HL-60 (cell line): ENCODE measurements around the gene RAD9A.
"Not testable (repeated sequence)": the region's sequence is repeated elsewhere in the genome, so short reads cannot be mapped to it uniquely, and the experiment has no call there.

Source experiments
- DNase-seq, 2 experiments: peaks; one replicate each; pipeline ENCODE4 v3.0.0-alpha.2; 2010 to 2020; ENCODE audit warnings: low read depth in 1 of 2, low spot score in 1 of 2
- H3K27ac ChIP-seq: fragments of 250-450 bp; sonication (Bioruptor Pico); replicated peaks from 2 replicates; pipeline ENCODE4 v1.5.1; 2020; ENCODE audit warnings: mild to moderate bottlenecking, moderate library complexity
- H3K27me3 ChIP-seq: fragments of 250-450 bp; sonication (Bioruptor Pico); 2 replicates; pipeline ENCODE4 v1.5.1; 2021; ENCODE audit warnings: mild to moderate bottlenecking, moderate library complexity; ENCODE audit not compliant: insufficient read depth, poor library complexity, severe bottlenecking
- H3K4me3 ChIP-seq: replicated peaks from 2 replicates; pipeline ENCODE4 v1.5.1; 2011; ENCODE audit warnings: mild to moderate bottlenecking, control low read depth, low read length; ENCODE audit not compliant: insufficient read depth
- CTCF ChIP-seq: IDR thresholded peaks from one replicate; pipeline ENCODE4 v1.5.1; 2011; ENCODE audit warnings: low read length, control low read depth, inconsistent platforms; ENCODE audit not compliant: insufficient read depth
- GABPA ChIP-seq: IDR thresholded peaks from 2 replicates; pipeline ENCODE4 v1.6.1; 2012; ENCODE audit warnings: low read depth
- POLR2AphosphoS5 ChIP-seq: IDR thresholded peaks from 2 replicates; pipeline ENCODE4 v1.6.1; 2012; ENCODE audit warnings: low read depth
- SPI1 ChIP-seq: IDR thresholded peaks from 2 replicates; pipeline ENCODE4 v1.6.1; 2012; ENCODE audit warnings: low read depth, mild to moderate bottlenecking, borderline replicate concordance
- TF ChIP-seq, protein P1 (sequence below): IDR thresholded peaks from 2 replicates; pipeline ENCODE4 v1.6.1; 2012; ENCODE audit warnings: low read depth; ENCODE audit not compliant: insufficient replicate concordance

Gene RAD9A

DNA sequence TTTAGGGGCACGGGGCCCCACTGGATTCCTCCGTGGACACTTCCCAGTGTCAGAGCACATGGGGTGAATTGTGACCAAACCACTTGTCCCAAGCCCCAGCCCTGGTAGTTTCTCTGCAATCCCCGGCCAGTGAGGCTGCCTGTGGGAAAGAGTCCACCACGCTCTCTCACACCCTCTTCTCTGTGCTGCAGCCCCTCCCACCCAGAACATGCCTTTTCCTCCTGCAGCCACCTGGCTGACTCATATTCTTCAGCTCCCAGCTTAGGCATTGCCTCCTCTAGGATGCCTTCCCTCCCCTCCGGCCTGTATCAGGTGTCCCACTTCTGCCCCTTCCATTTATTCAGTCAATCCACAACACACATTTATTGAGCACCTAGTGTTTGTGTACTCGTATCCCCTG, 31.1 kb downstream of the RAD9A start:
- Histone ChIP-seq H3K27me3 (no peaks in the 10 kb centered on the region), H3K4me3 (no peak overlapping the region), H3K27ac (no peak overlapping the region)
- no peak for DNase-seq
- TF ChIP-seq SPI1, result no peak
- TF ChIP-seq, protein P1, sequence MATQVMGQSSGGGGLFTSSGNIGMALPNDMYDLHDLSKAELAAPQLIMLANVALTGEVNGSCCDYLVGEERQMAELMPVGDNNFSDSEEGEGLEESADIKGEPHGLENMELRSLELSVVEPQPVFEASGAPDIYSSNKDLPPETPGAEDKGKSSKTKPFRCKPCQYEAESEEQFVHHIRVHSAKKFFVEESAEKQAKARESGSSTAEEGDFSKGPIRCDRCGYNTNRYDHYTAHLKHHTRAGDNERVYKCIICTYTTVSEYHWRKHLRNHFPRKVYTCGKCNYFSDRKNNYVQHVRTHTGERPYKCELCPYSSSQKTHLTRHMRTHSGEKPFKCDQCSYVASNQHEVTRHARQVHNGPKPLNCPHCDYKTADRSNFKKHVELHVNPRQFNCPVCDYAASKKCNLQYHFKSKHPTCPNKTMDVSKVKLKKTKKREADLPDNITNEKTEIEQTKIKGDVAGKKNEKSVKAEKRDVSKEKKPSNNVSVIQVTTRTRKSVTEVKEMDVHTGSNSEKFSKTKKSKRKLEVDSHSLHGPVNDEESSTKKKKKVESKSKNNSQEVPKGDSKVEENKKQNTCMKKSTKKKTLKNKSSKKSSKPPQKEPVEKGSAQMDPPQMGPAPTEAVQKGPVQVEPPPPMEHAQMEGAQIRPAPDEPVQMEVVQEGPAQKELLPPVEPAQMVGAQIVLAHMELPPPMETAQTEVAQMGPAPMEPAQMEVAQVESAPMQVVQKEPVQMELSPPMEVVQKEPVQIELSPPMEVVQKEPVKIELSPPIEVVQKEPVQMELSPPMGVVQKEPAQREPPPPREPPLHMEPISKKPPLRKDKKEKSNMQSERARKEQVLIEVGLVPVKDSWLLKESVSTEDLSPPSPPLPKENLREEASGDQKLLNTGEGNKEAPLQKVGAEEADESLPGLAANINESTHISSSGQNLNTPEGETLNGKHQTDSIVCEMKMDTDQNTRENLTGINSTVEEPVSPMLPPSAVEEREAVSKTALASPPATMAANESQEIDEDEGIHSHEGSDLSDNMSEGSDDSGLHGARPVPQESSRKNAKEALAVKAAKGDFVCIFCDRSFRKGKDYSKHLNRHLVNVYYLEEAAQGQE, result no peak
- TF ChIP-seq CTCF, result no peak
- TF ChIP-seq POLR2AphosphoS5, result no peak
- TF ChIP-seq GABPA, result no peak

DNA sequence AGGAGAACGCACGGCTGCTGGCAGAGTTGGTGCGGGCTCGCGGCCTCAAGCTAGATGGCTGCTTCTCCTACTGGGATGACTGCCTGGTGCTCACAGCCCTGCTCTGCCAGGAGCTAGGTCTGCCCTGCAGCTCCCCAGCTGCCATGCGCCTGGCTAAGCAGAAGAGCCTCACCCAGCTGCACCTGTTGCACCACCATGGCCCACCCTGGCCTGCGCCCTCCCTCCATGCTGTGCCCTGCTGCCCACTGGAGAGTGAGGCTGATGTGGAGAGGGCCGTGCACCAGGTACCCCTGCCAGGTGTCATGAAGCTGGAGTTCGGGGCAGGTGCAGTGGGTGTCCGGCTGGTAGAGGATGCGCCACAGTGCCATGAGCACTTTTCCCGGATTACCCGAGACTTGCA, 31.7 kb downstream of the RAD9A start:
- no peak overlapping the region for H3K4me3 ChIP-seq
- TF ChIP-seq GABPA, result no peak
- TF ChIP-seq, protein P1, result no peak

DNA sequence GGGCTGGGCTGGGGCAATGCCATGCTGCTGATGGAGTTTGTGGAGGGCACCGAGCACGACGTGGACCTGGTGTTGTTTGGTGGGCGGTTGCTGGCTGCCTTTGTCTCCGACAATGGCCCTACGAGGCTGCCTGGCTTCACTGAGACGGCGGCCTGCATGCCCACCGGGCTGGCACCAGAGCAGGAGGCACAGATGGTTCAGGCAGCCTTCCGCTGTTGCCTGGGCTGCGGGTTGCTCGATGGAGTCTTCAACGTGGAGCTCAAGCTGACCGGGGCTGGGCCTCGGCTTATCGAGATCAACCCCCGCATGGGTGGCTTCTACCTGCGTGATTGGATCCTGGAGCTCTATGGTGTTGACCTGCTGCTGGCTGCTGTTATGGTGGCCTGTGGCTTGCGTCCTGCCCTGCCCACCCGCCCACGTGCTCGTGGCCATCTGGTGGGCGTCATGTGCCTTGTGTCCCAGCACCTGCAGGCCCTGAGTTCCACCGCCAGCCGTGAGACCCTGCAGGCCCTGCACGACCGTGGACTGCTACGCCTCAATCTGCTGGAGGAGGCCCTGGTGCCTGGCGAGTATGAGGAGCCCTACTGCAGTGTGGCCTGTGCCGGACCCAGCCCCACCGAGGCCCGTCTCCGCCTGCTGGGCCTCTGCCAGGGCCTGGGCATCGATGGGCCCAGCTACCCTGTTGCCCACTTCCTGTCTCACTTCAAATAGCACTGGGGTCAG, 32.3 kb downstream of the RAD9A start:
- TF ChIP-seq POLR2AphosphoS5 (no peak), SPI1 (no peak), GABPA (no peak), CTCF (no peak)
- TF ChIP-seq, protein P1, result no peak
- H3K27ac ChIP-seq, result no peak overlapping the region
- no peak for DNase-seq

More for the DNA sequence above, 31.7 kb downstream of the RAD9A start:
- no peak for DNase-seq
- H3K27me3 ChIP-seq, result no peaks in the 10 kb centered on the region
- H3K27ac ChIP-seq, result no peak overlapping the region

DNA sequence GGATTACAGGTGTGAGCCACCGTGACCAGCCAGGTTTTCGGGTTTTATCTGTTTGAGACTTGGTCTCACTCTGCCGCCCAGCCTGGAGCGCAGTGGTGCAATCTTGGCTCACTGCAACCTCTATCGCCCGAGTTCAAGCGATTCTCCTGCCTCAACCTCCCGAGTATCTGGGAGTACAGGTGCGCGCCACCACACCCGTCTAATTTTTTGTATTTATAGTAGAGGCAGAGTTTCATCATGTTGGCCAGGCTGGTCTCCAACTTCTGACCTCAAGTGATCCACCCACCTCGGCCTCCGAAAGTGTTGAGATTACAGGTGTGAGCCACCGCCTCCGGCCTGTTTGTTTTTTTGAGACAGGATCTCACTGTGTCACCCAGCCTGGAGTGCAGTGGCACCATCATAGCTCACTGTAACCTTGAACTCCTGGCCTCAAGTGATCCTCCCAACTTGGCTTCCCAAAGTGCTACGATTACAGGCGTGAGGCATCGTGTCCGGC, 35.6 kb downstream of the RAD9A start:
- H3K27me3 ChIP-seq, DNase-seq: not testable (repeated sequence)
- H3K4me3 ChIP-seq, result peak overlapping the region; percentile 84
- H3K27ac ChIP-seq, result peak overlapping the region; percentile 74

More for the DNA sequence above, 32.3 kb downstream of the RAD9A start:
- Histone ChIP-seq H3K27me3 (no peaks in the 10 kb centered on the region), H3K4me3 (no peak overlapping the region)
